ENCODE measurements around the gene GNB1L. TPM values are rescaled to one million over a fixed set of nuclear protein-coding genes. Genes with fewer than 3 reads are reported as not detected.

GNB1L gene
- total RNA-seq, 1 donor from 2014 or later: 7.8 TPM

DNA sequence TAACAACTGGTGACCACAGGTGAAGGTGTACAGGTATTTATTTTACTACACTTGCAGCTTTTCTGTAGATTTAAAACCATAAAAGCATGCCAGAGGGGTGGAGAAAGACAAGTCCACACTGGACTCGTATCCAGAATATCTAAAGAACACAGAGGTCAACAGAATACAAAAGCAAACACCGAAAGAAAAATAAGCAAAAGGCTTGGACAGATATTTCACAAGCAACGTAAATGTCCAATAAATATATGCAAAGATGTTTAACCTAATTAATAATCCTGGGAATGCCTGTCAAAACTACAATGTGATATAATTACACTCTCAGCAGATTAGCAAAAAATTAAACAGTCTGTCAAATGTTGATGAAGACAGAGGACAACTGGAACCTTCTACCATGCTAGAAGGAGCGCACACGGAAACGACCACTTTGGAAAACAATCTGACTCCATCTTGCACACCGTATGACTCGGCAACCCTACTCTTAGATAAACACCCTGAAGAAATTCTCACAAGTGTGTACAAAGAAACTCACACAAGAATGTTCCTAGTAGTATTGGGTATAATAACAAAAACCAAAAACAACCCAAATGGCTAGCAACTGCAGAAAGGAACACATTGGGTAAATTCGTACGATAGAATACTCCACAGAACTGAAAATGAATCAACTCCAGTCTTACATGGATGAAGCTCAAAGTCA is 27.2 kb downstream of the GNB1L start:
- intact Hi-C loops (cut with DNase I): no loop called here

DNA sequence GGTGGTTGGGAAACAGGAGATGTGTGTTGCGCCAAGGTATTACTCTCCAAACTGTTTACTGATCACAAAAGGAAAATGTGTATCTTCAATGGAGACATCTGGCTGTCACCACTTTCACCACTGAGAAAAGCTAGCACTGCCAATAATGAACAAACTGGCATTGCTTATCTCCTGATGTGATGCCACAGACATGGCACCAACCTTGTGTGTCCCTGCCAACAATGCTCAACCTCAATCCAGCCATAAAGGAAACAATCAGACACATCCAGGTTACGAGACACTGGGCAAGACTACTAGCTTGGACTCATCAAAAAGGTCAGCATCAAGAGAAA is 28.1 kb downstream of the GNB1L start:
- intact Hi-C loops (cut with DNase I): no loop called here
- no peaks in the 10 kb centered on the region for H3K27me3 ChIP-seq
- H3K36me3 ChIP-seq: no peaks in the 10 kb centered on the region
- DNase-seq (no peak), ATAC-seq (no peak)
- TF ChIP-seq, protein P1, sequence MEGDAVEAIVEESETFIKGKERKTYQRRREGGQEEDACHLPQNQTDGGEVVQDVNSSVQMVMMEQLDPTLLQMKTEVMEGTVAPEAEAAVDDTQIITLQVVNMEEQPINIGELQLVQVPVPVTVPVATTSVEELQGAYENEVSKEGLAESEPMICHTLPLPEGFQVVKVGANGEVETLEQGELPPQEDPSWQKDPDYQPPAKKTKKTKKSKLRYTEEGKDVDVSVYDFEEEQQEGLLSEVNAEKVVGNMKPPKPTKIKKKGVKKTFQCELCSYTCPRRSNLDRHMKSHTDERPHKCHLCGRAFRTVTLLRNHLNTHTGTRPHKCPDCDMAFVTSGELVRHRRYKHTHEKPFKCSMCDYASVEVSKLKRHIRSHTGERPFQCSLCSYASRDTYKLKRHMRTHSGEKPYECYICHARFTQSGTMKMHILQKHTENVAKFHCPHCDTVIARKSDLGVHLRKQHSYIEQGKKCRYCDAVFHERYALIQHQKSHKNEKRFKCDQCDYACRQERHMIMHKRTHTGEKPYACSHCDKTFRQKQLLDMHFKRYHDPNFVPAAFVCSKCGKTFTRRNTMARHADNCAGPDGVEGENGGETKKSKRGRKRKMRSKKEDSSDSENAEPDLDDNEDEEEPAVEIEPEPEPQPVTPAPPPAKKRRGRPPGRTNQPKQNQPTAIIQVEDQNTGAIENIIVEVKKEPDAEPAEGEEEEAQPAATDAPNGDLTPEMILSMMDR (IDR thresholded peaks at IDR 0.05): no peak
- no peak overlapping the region for H3K4me3 ChIP-seq
- peaks cover 5% of the 10 kb centered on the region for H3K4me1 ChIP-seq
- no peaks in the 10 kb centered on the region for H3K9me3 ChIP-seq
- H3K27ac ChIP-seq: no peak overlapping the region

More for the DNA sequence above, 27.2 kb downstream of the GNB1L start:
- ATAC-seq: no peak
- Histone ChIP-seq H3K4me3 (no peak overlapping the region), H3K36me3 (no peaks in the 10 kb centered on the region), H3K27ac (no peak overlapping the region), H3K27me3 (no peaks in the 10 kb centered on the region), H3K9me3 (no peaks in the 10 kb centered on the region), H3K4me1 (peaks cover 1% of the 10 kb centered on the region)
- DNase-seq: no peak
- TF ChIP-seq, protein P1 (IDR thresholded peaks at IDR 0.05): no peak

DNA sequence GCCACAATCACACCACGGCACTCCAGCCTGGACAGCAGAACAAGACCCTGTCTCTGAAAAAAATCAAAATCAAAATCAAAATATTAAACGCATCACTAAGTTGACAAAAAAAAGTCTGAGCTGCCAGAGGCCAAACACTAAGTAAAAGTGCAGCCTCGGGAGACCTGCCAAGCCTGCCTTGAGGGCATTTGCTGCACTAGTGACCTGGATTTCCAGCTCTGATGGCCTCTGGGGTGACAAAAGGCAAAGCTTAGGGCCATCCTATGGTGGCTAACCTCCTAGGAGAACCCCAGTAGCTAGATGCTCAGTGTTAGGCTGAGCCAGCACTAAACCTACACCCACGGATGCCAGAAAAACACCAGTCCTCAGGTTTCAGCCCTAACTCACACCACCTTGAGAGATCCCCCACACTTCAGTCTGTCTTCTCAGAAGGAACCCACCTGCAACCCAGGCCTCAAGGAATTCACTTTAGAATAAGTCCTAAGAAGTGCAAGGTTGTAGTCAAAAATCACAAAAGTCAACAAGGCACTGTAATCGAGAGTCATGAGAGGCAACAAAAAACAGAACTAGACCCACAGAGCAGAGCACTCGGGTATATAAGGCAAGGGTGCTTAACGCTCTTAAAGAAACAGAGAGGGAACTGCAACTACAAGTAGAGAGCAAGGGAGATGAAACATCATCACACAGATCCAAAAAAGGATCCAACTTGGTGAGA is 28.6 kb downstream of the GNB1L start:
- H3K27me3 ChIP-seq: no peaks in the 10 kb centered on the region
- TF ChIP-seq, protein P1 (IDR thresholded peaks at IDR 0.05): no peak
- no peak overlapping the region for H3K27ac ChIP-seq
- H3K9me3 ChIP-seq: no peaks in the 10 kb centered on the region
- DNase-seq: no peak
- no peak for ATAC-seq
- intact Hi-C loops (cut with DNase I): no loop called here
- H3K4me3 ChIP-seq: no peak overlapping the region
- H3K4me1 ChIP-seq: peaks cover 5% of the 10 kb centered on the region
- H3K36me3 ChIP-seq: no peaks in the 10 kb centered on the region

DNA sequence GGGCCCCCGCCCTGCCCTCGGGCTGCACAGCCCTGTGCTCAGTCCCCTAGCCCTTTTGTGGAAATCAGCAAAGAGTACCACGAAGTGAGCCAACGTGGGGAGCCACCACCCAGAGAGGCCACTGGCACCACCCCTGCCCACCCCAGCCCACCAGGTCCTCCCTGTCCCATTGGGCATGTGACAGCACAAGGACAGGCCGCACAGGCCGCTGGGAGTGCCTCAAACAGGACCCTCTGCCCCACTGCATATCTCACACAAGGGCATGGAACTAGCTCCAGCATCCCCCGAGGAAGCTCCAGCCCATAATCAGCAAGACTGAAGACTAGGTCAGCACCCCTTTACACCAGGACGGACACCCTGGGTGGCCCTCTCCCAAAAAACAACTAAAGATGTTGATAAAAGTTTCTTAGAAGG is 29.7 kb downstream of the GNB1L start:
- ATAC-seq (no peak), DNase-seq (no peak)
- no peaks in the 10 kb centered on the region for H3K27me3 ChIP-seq
- no peaks in the 10 kb centered on the region for H3K9me3 ChIP-seq
- TF ChIP-seq, protein P1 (IDR thresholded peaks at IDR 0.05): no peak
- intact Hi-C loops (cut with DNase I): no loop called here
- peaks cover 5% of the 10 kb centered on the region for H3K4me1 ChIP-seq
- H3K36me3 ChIP-seq: no peaks in the 10 kb centered on the region
- no peak overlapping the region for H3K4me3 ChIP-seq
- H3K27ac ChIP-seq: no peak overlapping the region

DNA sequence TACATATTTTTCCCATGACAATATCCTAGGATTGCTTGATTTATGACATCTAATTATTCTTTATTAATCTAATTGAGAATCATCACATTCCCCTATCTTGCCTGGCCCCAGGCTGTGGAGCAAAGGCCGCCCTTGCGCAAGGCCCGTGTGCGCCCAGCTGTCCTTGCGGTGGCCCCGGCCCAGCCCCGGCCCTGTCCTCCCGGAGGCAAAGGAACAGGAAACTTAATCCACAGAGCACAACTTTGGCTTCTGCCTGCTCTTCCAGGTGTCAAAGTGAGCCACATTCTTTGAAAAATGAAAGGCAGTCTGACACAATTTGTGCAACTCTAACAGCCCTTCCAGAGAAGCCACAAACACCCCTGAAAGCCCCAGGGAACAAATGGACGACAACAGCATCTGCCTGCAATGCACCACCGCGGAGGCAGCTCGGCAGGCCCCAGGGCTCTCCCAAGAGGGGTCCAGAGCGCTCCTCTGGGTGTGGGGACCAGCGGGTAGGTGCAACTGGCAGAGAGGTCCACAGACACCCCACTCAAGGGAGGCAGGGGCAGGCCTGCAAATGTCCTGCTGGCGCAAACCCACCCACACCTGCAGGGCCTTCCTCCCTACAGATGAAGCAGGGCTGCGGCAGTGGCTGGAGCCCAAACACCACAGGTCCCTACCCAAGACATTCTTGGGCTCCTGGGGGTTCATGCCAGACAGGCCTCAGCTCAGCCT is 30.3 kb downstream of the GNB1L start:
- H3K36me3 ChIP-seq: no peaks in the 10 kb centered on the region
- peak; percentile 57 for DNase-seq

More for the DNA sequence above, 30.3 kb downstream of the GNB1L start:
- intact Hi-C loops (cut with DNase I): no loop called here
- Histone ChIP-seq H3K9me3 (no peaks in the 10 kb centered on the region), H3K4me3 (no peak overlapping the region), H3K4me1 (peaks cover 5% of the 10 kb centered on the region), H3K27me3 (no peaks in the 10 kb centered on the region), H3K27ac (no peak overlapping the region)
- no peak for ATAC-seq
- TF ChIP-seq, protein P1 (IDR thresholded peaks at IDR 0.05): no peak

Data from upper lobe of right lung (tissue), 1 donor.